WERI-Rb-1 (cell line): Measurements from ENCODE around the gene TRIM15.

Experiments
- DNase-seq: peaks from one replicate; pipeline ENCODE4 v3.0.0-alpha.2; 2020
- H3K27ac ChIP-seq: fragments of 250-450 bp; sonication (Bioruptor Pico); 2 replicates; pipeline ENCODE4 v1.5.1; 2020; ENCODE audit warnings: mild to moderate bottlenecking, moderate library complexity
- H3K27me3 ChIP-seq: fragments of 250-450 bp; sonication (Bioruptor Pico); 2 replicates; pipeline ENCODE4 v1.5.1; 2021; ENCODE audit warnings: mild to moderate bottlenecking, low read depth, moderate library complexity; ENCODE audit not compliant: insufficient read depth, severe bottlenecking
- H3K36me3 ChIP-seq: fragments of 250-450 bp; sonication (Bioruptor Pico); 2 replicates; pipeline ENCODE4 v1.5.1; 2020; ENCODE audit warnings: mild to moderate bottlenecking, moderate library complexity
- H3K4me3 ChIP-seq: 2 replicates; pipeline ENCODE4 v1.5.1; 2011; ENCODE audit warnings: low read depth, mild to moderate bottlenecking, control low read depth, low read length
- H3K9me3 ChIP-seq: fragments of 250-450 bp; sonication (Bioruptor Pico); 2 replicates; pipeline ENCODE4 v1.5.1; 2021; ENCODE audit warnings: mild to moderate bottlenecking, moderate library complexity; ENCODE audit not compliant: severe bottlenecking
- CTCF ChIP-seq: IDR thresholded peaks from 2 replicates; pipeline ENCODE4 v1.5.1; 2011; ENCODE audit warnings: low read depth, mild to moderate bottlenecking, control low read depth, inconsistent platforms, low read length

The TRIM15 gene

DNA sequence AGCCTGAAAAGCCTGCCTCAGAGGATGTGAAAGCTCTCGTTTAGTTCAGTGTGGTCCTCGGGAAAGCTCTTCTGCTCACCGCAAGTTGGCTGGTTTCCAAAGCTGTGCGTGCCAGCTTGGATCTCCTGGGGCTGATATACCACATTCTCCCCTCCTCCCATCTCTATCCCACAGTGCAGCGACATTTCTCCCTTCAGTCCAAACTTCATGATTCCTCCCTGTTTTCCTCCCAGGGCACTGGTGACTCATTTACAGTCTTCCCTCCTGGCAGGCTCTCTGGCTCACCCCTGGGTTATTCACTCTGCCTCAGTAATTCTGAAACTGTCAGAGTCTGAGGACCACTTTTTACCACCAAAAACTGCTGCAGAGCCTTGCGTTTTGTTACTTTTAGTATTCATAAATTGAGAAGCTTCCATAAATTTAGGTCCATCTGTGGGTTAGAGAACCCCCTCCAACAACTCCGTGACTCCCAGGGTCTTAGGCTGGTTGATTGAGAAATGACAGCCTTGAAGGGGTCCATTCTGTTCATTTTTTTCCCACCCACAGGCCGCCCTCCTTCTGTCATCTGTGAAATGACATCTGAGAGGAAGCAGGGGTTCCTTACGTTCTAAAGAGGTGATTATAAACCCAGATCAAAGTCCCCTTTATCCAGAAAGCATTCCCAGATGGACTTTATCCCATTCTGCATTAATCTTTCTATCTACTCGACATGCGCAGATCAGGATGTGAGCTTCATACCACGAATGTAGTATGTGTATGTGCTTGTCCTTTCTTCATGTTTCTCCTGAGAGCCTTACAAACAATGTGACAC is 8.4 kb upstream of the TRIM15 start:
- DNase-seq: no peak
- no peak for TF ChIP-seq CTCF
- no peak overlapping the region for H3K4me3 ChIP-seq
- H3K27me3 ChIP-seq: peaks cover 97% of the 10 kb centered on the region
- peaks cover 4% of the 10 kb centered on the region for H3K9me3 ChIP-seq
- no peaks in the 10 kb centered on the region for H3K36me3 ChIP-seq
- H3K27ac ChIP-seq: no peak overlapping the region

GRCh38 chr6:30155520-30156261 is 7.7 kb upstream of the TRIM15 start:
- Histone ChIP-seq H3K4me3 (no peak overlapping the region), H3K36me3 (no peaks in the 10 kb centered on the region), H3K27ac (no peak overlapping the region), H3K27me3 (peaks cover 97% of the 10 kb centered on the region), H3K9me3 (peaks cover 4% of the 10 kb centered on the region)
- no peak for DNase-seq
- no peak for TF ChIP-seq CTCF

GRCh38 chr6:30156262-30156599 is 7.1 kb upstream of the TRIM15 start:
- no peak for DNase-seq
- no peak overlapping the region for H3K4me3 ChIP-seq
- H3K27ac ChIP-seq: no peak overlapping the region
- TF ChIP-seq CTCF: no peak
- no peaks in the 10 kb centered on the region for H3K36me3 ChIP-seq
- H3K27me3 ChIP-seq: peaks cover 97% of the 10 kb centered on the region
- H3K9me3 ChIP-seq: no peaks in the 10 kb centered on the region

GRCh38 chr6:30156774-30157173 is 6.6 kb upstream of the TRIM15 start:
- Histone ChIP-seq H3K27me3 (peaks cover 94% of the 10 kb centered on the region), H3K9me3 (no peaks in the 10 kb centered on the region), H3K27ac (no peak overlapping the region), H3K36me3 (no peaks in the 10 kb centered on the region), H3K4me3 (no peak overlapping the region)
- TF ChIP-seq CTCF: no peak
- DNase-seq: no peak

- H3K36me3 ChIP-seq: no peaks in the 10 kb centered on the region
- no peak overlapping the region for H3K4me3 ChIP-seq
- no peak overlapping the region for H3K27ac ChIP-seq
- no peak for TF ChIP-seq CTCF
- no peaks in the 10 kb centered on the region for H3K9me3 ChIP-seq
- H3K27me3 ChIP-seq: peaks cover 90% of the 10 kb centered on the region
- DNase-seq: no peak
These were observed 5.8 kb upstream of the TRIM15 start for GRCh38 chr6:30157581-30157980.
